Neutrophil (primary cell): ENCODE data around the gene TMEM135.
"Not testable (repeated sequence)": the region's sequence is repeated elsewhere in the genome, so short reads cannot be mapped to it uniquely, and the experiment has no call there.

Experiments used
- H3K27ac ChIP-seq: fragments of 200-600 bp; sonication (generic); 2 replicates; pipeline ENCODE4 v1.5.1; 2016; ENCODE audit warnings: mild to moderate bottlenecking, moderate library complexity
- H3K27me3 ChIP-seq: fragments of 200-600 bp; sonication (generic); 2 replicates; pipeline ENCODE4 v1.6.0; 2016; ENCODE audit warnings: mild to moderate bottlenecking
- H3K36me3 ChIP-seq: fragments of 200-600 bp; sonication (generic); 2 replicates; pipeline ENCODE4 v1.5.1; 2017
- H3K4me1 ChIP-seq, 2 experiments: fragments of 200-600 bp in 1 of 2; sonication (generic) in 1 of 2; 1 replicate in 1 of 2; 2 replicates in 1 of 2; pipeline versions ENCODE4 v1.5.1 to v1.6.1; 2013 to 2016; ENCODE audit warnings: low read depth in 1 of 2, low read length in 1 of 2, mild to moderate bottlenecking in 1 of 2, moderate library complexity in 1 of 2; ENCODE audit not compliant: control insufficient read depth in 1 of 2, insufficient read depth in 1 of 2
- H3K4me3 ChIP-seq, 2 experiments: fragments of 200-600 bp in 1 of 2; sonication (generic) in 1 of 2; 1 replicate in 1 of 2; 2 replicates in 1 of 2; pipeline ENCODE4 v1.5.1; 2013 to 2016; ENCODE audit warnings: low read depth in 1 of 2, low read length in 1 of 2, mild to moderate bottlenecking in 1 of 2, moderate library complexity in 1 of 2
- H3K9me3 ChIP-seq: fragments of 200-600 bp; sonication (generic); 2 replicates; pipeline ENCODE4 v1.5.1; 2016
- CTCF ChIP-seq: fragments of 200-600 bp; sonication (generic); IDR thresholded peaks from 2 replicates; pipeline ENCODE4 v1.5.1; 2016; ENCODE audit warnings: antibody characterized with exemption

The TMEM135 gene

GRCh38 chr11:87037450-87038234 is at the start of gene TMEM135:
TSS of gene TMEM135 (plus strand) at chr11:87037934. CDS start at chr11:87038046, 112 bp downstream.
- no peak for TF ChIP-seq CTCF
- H3K4me1 ChIP-seq, result peaks cover 4 to 13% of the 10 kb centered on the region in 2 experiments
- H3K36me3 ChIP-seq, result no peaks in the 10 kb centered on the region
- H3K27ac ChIP-seq, result peak within 1 kb of the TSS; percentile 35
- no peaks in the 10 kb centered on the region for H3K9me3 ChIP-seq
- H3K4me3 ChIP-seq, result peak within 1 kb of the TSS; percentile 60 to 74
- H3K27me3 ChIP-seq, result peaks cover 23% of the 10 kb centered on the region

DNA sequence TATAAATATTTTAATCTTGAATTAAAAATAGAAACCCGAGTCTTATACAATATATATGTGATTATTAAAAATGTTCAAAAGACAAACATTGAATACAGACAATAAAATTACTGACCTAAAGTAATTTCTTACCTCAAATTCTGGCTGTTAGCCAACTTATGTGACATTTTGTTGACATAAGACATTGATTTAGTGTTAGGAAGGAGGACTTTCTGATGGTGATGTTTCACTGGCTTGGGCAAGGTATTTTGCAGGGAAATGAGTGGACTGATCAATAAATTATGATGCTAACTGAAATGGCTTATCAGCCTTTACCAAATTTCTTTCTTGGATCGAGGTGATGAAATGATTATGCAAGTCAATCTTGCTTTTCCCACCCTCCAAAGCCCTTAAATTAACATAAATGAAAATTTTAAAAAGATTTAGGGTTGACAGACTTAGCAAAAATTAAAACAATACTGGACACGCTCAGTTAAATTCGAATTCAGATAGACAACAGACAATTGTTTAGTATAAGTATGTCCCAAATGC is 49.3 kb upstream of the TMEM135 start:
- Histone ChIP-seq H3K4me1 (no peaks in the 10 kb centered on the region), H3K9me3 (no peaks in the 10 kb centered on the region), H3K4me3 (no peak overlapping the region), H3K27ac (no peak overlapping the region), H3K36me3 (no peaks in the 10 kb centered on the region), H3K27me3 (no peaks in the 10 kb centered on the region)
- TF ChIP-seq CTCF, result no peak

DNA sequence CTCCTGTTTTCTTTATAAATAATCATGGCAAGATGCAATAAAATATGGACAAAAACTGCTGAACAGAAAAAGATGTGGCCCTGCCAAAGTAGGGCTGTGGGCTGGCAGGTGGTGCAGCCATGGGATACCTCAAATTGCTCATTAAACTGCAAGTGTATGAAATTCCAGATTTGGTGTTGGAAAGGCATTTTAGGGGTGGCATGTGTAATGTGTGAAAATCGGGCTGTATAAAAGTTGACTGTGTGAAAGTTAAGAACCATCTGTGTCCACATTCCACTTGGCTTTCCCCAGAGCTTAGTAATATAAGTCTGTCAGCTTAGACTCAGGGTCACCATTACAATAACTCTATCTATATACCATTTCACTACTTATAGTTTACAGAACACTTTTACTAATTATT is 47.7 kb upstream of the TMEM135 start:
- Histone ChIP-seq H3K4me3 (no peak overlapping the region), H3K27me3 (no peaks in the 10 kb centered on the region), H3K36me3 (no peaks in the 10 kb centered on the region), H3K9me3 (no peaks in the 10 kb centered on the region), H3K27ac (no peak overlapping the region), H3K4me1 (no peaks in the 10 kb centered on the region)
- TF ChIP-seq CTCF, result no peak

DNA sequence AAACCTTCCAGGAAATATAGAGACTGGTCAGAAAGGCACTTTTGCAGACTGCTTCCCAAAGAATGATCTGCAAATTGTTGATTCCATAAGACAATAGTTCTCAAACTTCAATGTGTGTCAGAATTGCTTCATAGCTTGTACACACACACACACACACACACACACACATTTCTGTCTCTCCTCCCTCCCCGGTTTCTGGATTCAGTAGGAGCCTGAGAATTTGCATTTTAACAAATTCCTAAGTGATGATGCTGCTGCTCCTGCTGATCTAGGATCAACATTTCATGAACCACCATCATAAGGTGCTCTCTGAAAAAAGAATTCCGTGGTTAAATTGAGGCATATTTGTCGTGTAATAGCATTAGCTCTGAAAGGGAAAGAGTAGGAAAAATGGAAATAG is 47.2 kb upstream of the TMEM135 start:
- Histone ChIP-seq H3K36me3 (no peaks in the 10 kb centered on the region), H3K4me1 (no peaks in the 10 kb centered on the region), H3K9me3 (no peaks in the 10 kb centered on the region), H3K27me3 (no peaks in the 10 kb centered on the region), H3K27ac (no peak overlapping the region), H3K4me3 (no peak overlapping the region)
- TF ChIP-seq CTCF, result no peak

- H3K4me3 ChIP-seq, result no peak overlapping the region
- no peaks in the 10 kb centered on the region for H3K9me3 ChIP-seq
- no peak for TF ChIP-seq CTCF
- H3K27me3 ChIP-seq, result no peaks in the 10 kb centered on the region
- H3K27ac ChIP-seq, result no peak overlapping the region
- no peaks in the 10 kb centered on the region for H3K4me1 ChIP-seq
- no peaks in the 10 kb centered on the region for H3K36me3 ChIP-seq
These were observed 46.4 kb upstream of the TMEM135 start for GRCh38 chr11:86991341-86991740.

GRCh38 chr11:86992340-86992739 is 45.4 kb upstream of the TMEM135 start:
- not testable (repeated sequence) for H3K9me3 ChIP-seq, H3K27ac ChIP-seq, H3K4me1 ChIP-seq, H3K36me3 ChIP-seq, H3K4me3 ChIP-seq, H3K27me3 ChIP-seq
